Measurements from ENCODE around the gene PROZ.

PROZ gene

GRCh38 chr13:113113846-113114271, 44.6 kb upstream of the PROZ start:
- Histone ChIP-seq H3K27ac (no peak overlapping the region), H3K36me3 (ENCODE audit: insufficient read depth, low read length) (no peaks in the 10 kb centered on the region), H3K4me3 (no peak overlapping the region), H3K9ac (ENCODE audit: insufficient read length) (no peak overlapping the region), H3K9me3 (ENCODE audit: low read depth, low read length) (no peaks in the 10 kb centered on the region)
- TF ChIP-seq EZH2 (IDR thresholded peaks at IDR 0.05) (no peak), FOXP2 (optimal IDR thresholded peaks at IDR 0.05; ENCODE audit: control extremely low read depth, extremely low read length, insufficient read depth) (no peak), POLR2AphosphoS5 (IDR thresholded peaks at IDR 0.05; ENCODE audit: borderline replicate concordance, low read depth, low read length) (no peak)
- no peak for DNase-seq (ENCODE audit: low read depth, low spot score)

GRCh38 chr13:113114511-113115362, 43.7 kb upstream of the PROZ start:
- TF ChIP-seq EZH2 (IDR thresholded peaks at IDR 0.05) (no peak), POLR2AphosphoS5 (IDR thresholded peaks at IDR 0.05; ENCODE audit: borderline replicate concordance, low read depth, low read length) (no peak), FOXP2 (optimal IDR thresholded peaks at IDR 0.05; ENCODE audit: control extremely low read depth, extremely low read length, insufficient read depth) (no peak)
- no peak for DNase-seq (ENCODE audit: low read depth, low spot score)

GRCh38 chr13:113115363-113116205, 42.9 kb upstream of the PROZ start:
- Histone ChIP-seq H3K9ac (ENCODE audit: insufficient read length) (no peak overlapping the region), H3K27ac (no peak overlapping the region), H3K9me3 (ENCODE audit: low read depth, low read length) (no peaks in the 10 kb centered on the region), H3K4me3 (no peak overlapping the region), H3K36me3 (ENCODE audit: insufficient read depth, low read length) (no peaks in the 10 kb centered on the region)
- no peak for TF ChIP-seq EZH2 (IDR thresholded peaks at IDR 0.05)
- TF ChIP-seq POLR2AphosphoS5 (IDR thresholded peaks at IDR 0.05; ENCODE audit: borderline replicate concordance, low read depth, low read length) = no peak
- no peak for TF ChIP-seq FOXP2 (optimal IDR thresholded peaks at IDR 0.05; ENCODE audit: control extremely low read depth, extremely low read length, insufficient read depth)
- no peak for DNase-seq (ENCODE audit: low read depth, low spot score)

More at GRCh38 chr13:113114511-113115362, 43.7 kb upstream of the PROZ start:
- no peaks in the 10 kb centered on the region for H3K36me3 ChIP-seq (ENCODE audit: insufficient read depth, low read length)
- H3K9me3 ChIP-seq (ENCODE audit: low read depth, low read length) = no peaks in the 10 kb centered on the region
- no peak overlapping the region for H3K4me3 ChIP-seq
- H3K27ac ChIP-seq = no peak overlapping the region
- no peak overlapping the region for H3K9ac ChIP-seq (ENCODE audit: insufficient read length)

- TF ChIP-seq POLR2AphosphoS5 (IDR thresholded peaks at IDR 0.05; ENCODE audit: borderline replicate concordance, low read depth, low read length) = no peak
- no peak for TF ChIP-seq EZH2 (IDR thresholded peaks at IDR 0.05)
- no peak for TF ChIP-seq FOXP2 (optimal IDR thresholded peaks at IDR 0.05; ENCODE audit: control extremely low read depth, extremely low read length, insufficient read depth)
- no peak overlapping the region for H3K27ac ChIP-seq
- no peaks in the 10 kb centered on the region for H3K36me3 ChIP-seq (ENCODE audit: insufficient read depth, low read length)
- no peak for DNase-seq (ENCODE audit: low read depth, low spot score)
- H3K9ac ChIP-seq (ENCODE audit: insufficient read length) = no peak overlapping the region
- no peaks in the 10 kb centered on the region for H3K9me3 ChIP-seq (ENCODE audit: low read depth, low read length)
- H3K4me3 ChIP-seq = no peak overlapping the region
These were observed 42.1 kb upstream of the PROZ start for GRCh38 chr13:113116206-113116800.

- Histone ChIP-seq H3K9ac (ENCODE audit: insufficient read length) (no peak overlapping the region), H3K27ac (no peak overlapping the region), H3K4me3 (no peak overlapping the region), H3K36me3 (ENCODE audit: insufficient read depth, low read length) (no peaks in the 10 kb centered on the region), H3K9me3 (ENCODE audit: low read depth, low read length) (no peaks in the 10 kb centered on the region)
- DNase-seq (ENCODE audit: low read depth, low spot score) = no peak
- no peak for TF ChIP-seq FOXP2 (optimal IDR thresholded peaks at IDR 0.05; ENCODE audit: control extremely low read depth, extremely low read length, insufficient read depth)
- no peak for TF ChIP-seq POLR2AphosphoS5 (IDR thresholded peaks at IDR 0.05; ENCODE audit: borderline replicate concordance, low read depth, low read length)
- no peak for TF ChIP-seq EZH2 (IDR thresholded peaks at IDR 0.05)
These were observed 41.6 kb upstream of the PROZ start for GRCh38 chr13:113116871-113117271.

- TF ChIP-seq FOXP2 (optimal IDR thresholded peaks at IDR 0.05; ENCODE audit: control extremely low read depth, extremely low read length, insufficient read depth) = no peak
- no peak for TF ChIP-seq POLR2AphosphoS5 (IDR thresholded peaks at IDR 0.05; ENCODE audit: borderline replicate concordance, low read depth, low read length)
- Histone ChIP-seq H3K9me3 (ENCODE audit: low read depth, low read length) (no peaks in the 10 kb centered on the region), H3K27ac (no peak overlapping the region), H3K9ac (ENCODE audit: insufficient read length) (no peak overlapping the region), H3K36me3 (ENCODE audit: insufficient read depth, low read length) (no peaks in the 10 kb centered on the region), H3K4me3 (no peak overlapping the region)
- DNase-seq (ENCODE audit: low read depth, low spot score) = no peak
These were observed 41.0 kb upstream of the PROZ start for GRCh38 chr13:113117335-113117872.

GRCh38 chr13:113117911-113118260, 40.6 kb upstream of the PROZ start:
- no peak for DNase-seq (ENCODE audit: low read depth, low spot score)
- Histone ChIP-seq H3K36me3 (ENCODE audit: insufficient read depth, low read length) (no peaks in the 10 kb centered on the region), H3K9ac (ENCODE audit: insufficient read length) (no peak overlapping the region), H3K27ac (no peak overlapping the region), H3K4me3 (no peak overlapping the region), H3K9me3 (ENCODE audit: low read depth, low read length) (no peaks in the 10 kb centered on the region)
- no peak for TF ChIP-seq FOXP2 (optimal IDR thresholded peaks at IDR 0.05; ENCODE audit: control extremely low read depth, extremely low read length, insufficient read depth)
- TF ChIP-seq POLR2AphosphoS5 (IDR thresholded peaks at IDR 0.05; ENCODE audit: borderline replicate concordance, low read depth, low read length) = no peak
- no peak for TF ChIP-seq EZH2 (IDR thresholded peaks at IDR 0.05)
